Kidney (tissue), 14 donors: ENCODE measurements around the gene PHKG1. TPM values are rescaled to one million over a fixed set of nuclear protein-coding genes. Genes with fewer than 3 reads are reported as not detected.
"Not testable (repeated sequence)": the region's sequence is repeated elsewhere in the genome, so short reads cannot be mapped to it uniquely, and the experiment has no call there.

ENCODE experiments used
- DNase-seq, 5 donors: peaks; one replicate each; pipeline ENCODE4 v3.0.0-alpha.2; 2013 to 2020
- FAIRE-seq: peaks from 2 replicates; lab custom pipeline; 2012; peaks lifted over from hg19 to GRCh38; lab: Jason Lieb, UNC
- H3K27ac ChIP-seq, 2 donors: one replicate each; pipeline ENCODE4 v1.7.0; 2013; ENCODE audit warnings: low read depth in 2 of 2, low read length in 2 of 2, inconsistent platforms in 1 of 2
- H3K27me3 ChIP-seq: one replicate; pipeline ENCODE4 v1.7.1; 2013; ENCODE audit warnings: low read length, inconsistent platforms; ENCODE audit not compliant: control insufficient read depth, insufficient read depth
- H3K36me3 ChIP-seq, 3 donors: one replicate each; pipeline versions ENCODE4 v1.7.0 to v1.7.1; 2013; ENCODE audit warnings: low read length in 3 of 3, control low read depth in 1 of 3, inconsistent platforms in 1 of 3; ENCODE audit not compliant: insufficient read depth in 3 of 3, control insufficient read depth in 2 of 3
- H3K4me1 ChIP-seq, 3 donors: one replicate each; pipeline versions ENCODE4 v1.7.0 to v1.7.1; 2013; ENCODE audit warnings: low read length in 3 of 3, inconsistent platforms in 1 of 3, low read depth in 1 of 3; ENCODE audit not compliant: control insufficient read depth in 2 of 3, insufficient read depth in 2 of 3
- H3K4me3 ChIP-seq, 3 donors: one replicate each; pipeline versions ENCODE4 v1.7.0 to v1.8.1; 2013; ENCODE audit warnings: low read length in 3 of 3, control low read depth in 1 of 3, inconsistent platforms in 1 of 3
- H3K9ac ChIP-seq, 3 donors: one replicate each; pipeline versions ENCODE4 v1.7.0 to v1.7.1; 2013; ENCODE audit warnings: low read length in 3 of 3, control low read depth in 1 of 3, inconsistent platforms in 1 of 3
- H3K9me3 ChIP-seq, 3 donors: one replicate each; pipeline versions ENCODE4 v1.7.0 to v1.7.1; 2013; ENCODE audit warnings: low read length in 3 of 3, control low read depth in 1 of 3, inconsistent platforms in 1 of 3; ENCODE audit not compliant: control insufficient read depth in 2 of 3, insufficient read depth in 1 of 3
- intact Hi-C: fragments of 100-400 bp; cut with DNase I; formaldehyde crosslinking; loops from one replicate; pipeline ENCODE4 v1.11.1; 2022
- polyA plus RNA-seq: library from polyadenylated mRNA; stranded (reverse); fragments of 350-450 nt; fragmentation: Illumina TruSeq; extraction: RNeasy Lipid Tissue Mini Kit (QIAGEN cat#74804); gene quantifications from one replicate; pipeline ENCODE4 v1.2.3, GENCODE V29; 2014; ENCODE audit warnings: low read depth, low replicate concordance; ENCODE audit not compliant: insufficient read depth
- total RNA-seq: library from RNA; stranded (reverse); fragmentation: NEBNext Ultra II Directional; extraction: Animal tissue kit (Norgen Biotek cat#: 25700); gene quantifications from one replicate; pipeline ENCODE4 v1.2.1, GENCODE V29; 2021
- TF ChIP-seq, protein P1 (sequence below): IDR thresholded peaks from 3 replicates; pipeline ENCODE4 v1.5.1; 2012; ENCODE audit warnings: mild to moderate bottlenecking, moderate library complexity, borderline replicate concordance; ENCODE audit not compliant: insufficient read depth; ENCODE audit errors: extremely low read depth
- donor health status: control.
- donor health status: control.
- donor health status: control.
- donor health status: control.
- donor health status: control.
- donor health status: DM: yes; HTN: yes; CAD: no.
- donor health status: Normal renal cell carcinoma (clear cell type).

The PHKG1 gene
- total and polyA plus RNA-seq, 2 donors from 2014 or later: 0.91 TPM; not detected in 1

DNA sequence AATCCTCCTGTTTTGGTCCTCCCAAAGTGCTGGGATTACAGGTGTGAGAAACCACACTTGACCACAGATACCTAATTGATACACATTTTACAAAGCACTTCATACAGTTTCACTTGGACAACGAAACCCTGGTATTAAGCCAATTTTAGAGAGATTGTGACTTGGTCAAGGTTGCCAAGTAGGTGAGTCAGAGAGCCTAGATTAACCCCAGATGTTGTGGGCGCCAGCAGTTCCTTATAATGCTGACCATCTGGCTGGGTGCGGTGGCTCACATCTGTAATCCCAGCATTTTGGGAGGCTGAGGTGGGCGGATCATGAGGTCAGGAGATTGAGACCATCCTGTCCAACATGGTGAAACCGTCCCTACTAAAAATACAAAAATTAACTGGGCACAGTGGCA is 4.9 kb upstream of the PHKG1 start:
- H3K9me3 ChIP-seq: no peaks in the 10 kb centered on the region
- DNase-seq (no peak), FAIRE-seq (no peak)
- peaks cover 0 to 3% (median 0%) of the 10 kb centered on the region in 3 donors for H3K4me1 ChIP-seq
- no peak overlapping the region for H3K9ac ChIP-seq
- H3K27ac ChIP-seq: no peak overlapping the region
- H3K27me3 ChIP-seq: no peaks in the 10 kb centered on the region
- intact Hi-C loops: no loop called here
- TF ChIP-seq, protein P1, sequence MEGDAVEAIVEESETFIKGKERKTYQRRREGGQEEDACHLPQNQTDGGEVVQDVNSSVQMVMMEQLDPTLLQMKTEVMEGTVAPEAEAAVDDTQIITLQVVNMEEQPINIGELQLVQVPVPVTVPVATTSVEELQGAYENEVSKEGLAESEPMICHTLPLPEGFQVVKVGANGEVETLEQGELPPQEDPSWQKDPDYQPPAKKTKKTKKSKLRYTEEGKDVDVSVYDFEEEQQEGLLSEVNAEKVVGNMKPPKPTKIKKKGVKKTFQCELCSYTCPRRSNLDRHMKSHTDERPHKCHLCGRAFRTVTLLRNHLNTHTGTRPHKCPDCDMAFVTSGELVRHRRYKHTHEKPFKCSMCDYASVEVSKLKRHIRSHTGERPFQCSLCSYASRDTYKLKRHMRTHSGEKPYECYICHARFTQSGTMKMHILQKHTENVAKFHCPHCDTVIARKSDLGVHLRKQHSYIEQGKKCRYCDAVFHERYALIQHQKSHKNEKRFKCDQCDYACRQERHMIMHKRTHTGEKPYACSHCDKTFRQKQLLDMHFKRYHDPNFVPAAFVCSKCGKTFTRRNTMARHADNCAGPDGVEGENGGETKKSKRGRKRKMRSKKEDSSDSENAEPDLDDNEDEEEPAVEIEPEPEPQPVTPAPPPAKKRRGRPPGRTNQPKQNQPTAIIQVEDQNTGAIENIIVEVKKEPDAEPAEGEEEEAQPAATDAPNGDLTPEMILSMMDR: no peak
- no peak overlapping the region for H3K4me3 ChIP-seq
- H3K36me3 ChIP-seq: peaks cover 1 to 32% (median 11%) of the 10 kb centered on the region in 3 donors

DNA sequence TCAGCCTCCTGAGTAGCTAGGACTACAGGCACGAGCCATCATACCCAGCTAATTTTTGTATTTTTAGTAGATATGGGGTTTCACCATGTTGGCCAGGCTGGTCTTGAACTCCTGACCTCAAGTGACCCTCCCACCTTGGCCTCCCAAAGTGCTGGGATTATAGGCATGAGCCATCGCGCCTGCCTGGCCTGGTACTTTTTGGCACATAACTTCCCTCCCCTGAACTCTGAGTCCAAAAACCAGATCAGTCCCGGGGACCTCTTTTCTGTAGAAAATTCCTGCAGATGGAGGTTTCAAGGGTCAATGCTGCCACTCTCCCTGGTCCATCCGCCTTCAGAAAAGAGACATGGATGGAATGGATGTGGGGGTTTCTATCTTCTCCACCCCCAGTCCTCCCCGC is 364 bp downstream of the PHKG1 start:
- H3K4me3 ChIP-seq: not testable (repeated sequence)

DNA sequence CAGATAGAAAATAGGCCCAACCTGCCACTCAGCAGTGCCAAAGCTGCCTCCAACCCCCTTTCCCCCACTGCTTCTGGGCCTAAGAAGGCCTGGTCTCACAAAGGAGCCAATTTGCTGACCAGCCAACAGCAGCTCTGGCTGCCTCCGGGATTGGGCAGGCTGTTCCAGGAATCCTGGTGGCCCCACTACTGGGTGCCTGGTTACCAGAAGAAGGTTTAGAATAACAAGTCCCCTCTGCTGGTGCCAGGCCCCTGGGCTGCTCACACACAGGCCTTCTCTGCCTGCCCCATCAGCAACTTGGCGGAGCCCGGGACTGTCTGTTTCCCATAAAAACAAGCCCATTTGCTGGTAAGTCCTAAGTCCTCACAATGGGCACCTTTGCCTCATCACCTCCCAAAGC is 1.2 kb downstream of the PHKG1 start:
- no peaks in the 10 kb centered on the region for H3K27me3 ChIP-seq
- no peak for FAIRE-seq
- no peak for DNase-seq
- peaks cover 0 to 3% (median 0%) of the 10 kb centered on the region in 3 donors for H3K36me3 ChIP-seq
- TF ChIP-seq, protein P1: no peak
- peaks cover 0 to 3% (median 0%) of the 10 kb centered on the region in 3 donors for H3K4me1 ChIP-seq
- H3K9me3 ChIP-seq: no peaks in the 10 kb centered on the region
- H3K27ac ChIP-seq: no peak overlapping the region
- no peak overlapping the region for H3K4me3 ChIP-seq
- intact Hi-C loops: no loop called here
- no peak overlapping the region for H3K9ac ChIP-seq

More for the DNA sequence above, 364 bp downstream of the PHKG1 start:
- H3K36me3 ChIP-seq, H3K4me1 ChIP-seq, H3K27ac ChIP-seq, H3K9me3 ChIP-seq, H3K27me3 ChIP-seq, DNase-seq, intact Hi-C loops, H3K9ac ChIP-seq, FAIRE-seq: not testable (repeated sequence)

DNA sequence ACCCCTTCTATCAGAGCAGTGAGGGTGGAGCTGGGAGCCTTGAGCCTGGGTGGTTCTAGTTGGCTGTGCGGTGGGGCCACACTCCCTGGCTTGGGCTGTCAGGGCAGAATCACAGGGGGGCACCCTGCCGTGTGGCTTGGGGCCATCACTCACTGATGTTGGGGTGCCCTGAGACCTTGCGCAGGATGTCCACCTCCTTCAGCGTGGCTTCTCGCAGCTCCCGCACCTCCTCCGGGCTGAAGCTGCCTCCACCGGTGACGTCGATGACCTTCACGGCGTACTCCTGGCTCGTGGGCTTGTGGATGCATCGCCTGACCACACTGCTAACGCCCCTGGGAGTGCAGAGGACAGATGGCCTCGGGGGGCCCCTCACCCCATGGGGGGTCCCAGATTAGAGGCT is 5.3 kb downstream of the PHKG1 start:
- Histone ChIP-seq H3K27ac (no peak overlapping the region), H3K9me3 (no peaks in the 10 kb centered on the region), H3K9ac (no peak overlapping the region), H3K4me3 (no peak overlapping the region), H3K27me3 (no peaks in the 10 kb centered on the region), H3K4me1 (peaks cover 0 to 8% (median 5%) of the 10 kb centered on the region in 3 donors), H3K36me3 (peaks cover 0 to 3% (median 0%) of the 10 kb centered on the region in 3 donors)
- TF ChIP-seq, protein P1: no peak
- intact Hi-C loops: no loop called here
- peak in 1 of 5 donors; percentile 73 for DNase-seq
- FAIRE-seq: no peak
